NCI-H82 treated with DMSO at 0.1 percent for 48 hours (cell line): ENCODE results near the gene OLFML2A.
A peak's percentile ranks its signal among the peaks of the same experiment; 100 is the strongest.
"Not testable (repeated sequence)": the region's sequence is repeated elsewhere in the genome, so short reads cannot be mapped to it uniquely, and the experiment has no call there.

Experiments used
- DNase-seq: peaks from one replicate; lab custom pipeline; 2025; ENCODE audit not compliant: unreplicated experiment; lab: John Stamatoyannopoulos, UW

Gene OLFML2A

DNA sequence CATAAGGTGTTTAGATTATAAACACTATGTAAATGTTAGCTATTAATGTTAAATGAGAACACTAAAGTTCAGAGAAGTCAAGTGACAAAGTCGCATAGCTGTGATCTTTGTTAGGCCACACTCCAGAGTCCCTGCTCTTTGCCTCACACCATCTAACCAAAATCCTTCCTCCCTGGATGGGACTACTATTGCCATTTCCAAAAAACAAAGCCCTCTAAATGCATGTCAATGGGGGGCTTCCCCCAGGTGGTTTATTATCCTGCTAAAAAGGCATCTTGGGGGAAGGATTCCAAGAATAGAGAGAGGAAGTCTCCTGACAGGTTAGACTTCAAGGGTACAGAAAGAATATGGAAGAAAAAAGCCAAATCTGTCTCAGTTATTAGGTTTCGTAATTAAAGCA lies 16.2 kb upstream of the OLFML2A start:
- no peak for DNase-seq

DNA sequence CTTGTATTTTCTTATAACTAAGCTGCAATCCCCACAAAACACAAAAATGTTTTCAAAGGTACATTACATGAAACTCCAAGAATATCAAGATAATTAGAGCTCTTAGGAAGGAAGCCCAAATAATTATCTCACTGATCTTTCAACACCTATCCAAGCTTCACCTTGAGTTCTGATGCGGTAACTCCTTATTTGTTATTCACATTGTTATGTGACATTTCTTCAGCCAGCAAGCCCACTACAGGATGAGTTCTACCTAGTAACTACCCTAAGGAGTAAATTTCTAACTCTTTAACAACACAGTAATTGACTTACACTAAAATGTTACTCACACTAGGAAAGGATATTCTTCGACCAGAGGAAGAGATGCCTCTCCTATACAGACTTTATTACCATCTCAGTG lies 15.7 kb upstream of the OLFML2A start:
- no peak for DNase-seq

DNA sequence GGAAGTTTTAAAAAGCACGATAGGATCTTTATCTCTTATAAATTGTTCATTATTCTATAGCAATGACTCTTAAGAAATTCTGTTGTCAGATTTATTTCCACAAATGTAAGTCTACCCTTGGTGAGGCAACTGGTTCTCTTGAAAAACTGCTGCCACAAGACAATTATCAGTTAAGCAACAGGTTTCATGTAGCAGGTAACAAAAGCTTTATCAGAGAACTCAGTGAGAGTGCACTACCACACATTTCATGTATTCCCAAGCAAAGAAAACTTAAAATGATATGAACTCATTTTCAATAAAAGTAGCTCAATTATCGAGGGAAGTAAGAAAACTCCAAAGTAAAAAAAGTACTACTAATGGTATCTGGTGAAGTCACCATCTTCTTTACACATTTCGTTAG lies 15.2 kb upstream of the OLFML2A start:
- no peak for DNase-seq

DNA sequence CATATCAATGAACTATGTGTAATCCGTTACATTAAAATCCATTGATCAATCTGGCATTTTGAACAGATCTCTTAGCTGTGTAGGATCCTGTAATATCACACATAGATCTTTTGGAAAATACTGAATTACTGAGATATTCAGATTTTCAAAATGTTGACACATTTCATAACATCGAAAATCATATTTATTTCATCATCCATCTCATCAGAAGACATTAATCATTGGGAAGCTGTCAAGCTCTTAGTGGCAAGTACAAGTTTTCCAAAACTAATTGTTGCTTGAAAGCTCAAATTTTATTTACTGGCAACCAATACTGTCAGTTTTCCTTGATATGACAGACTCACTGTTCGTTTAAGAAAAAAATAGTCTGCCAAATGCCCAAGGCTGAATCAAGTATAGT lies 14.3 kb upstream of the OLFML2A start:
- DNase-seq = no peak

DNA sequence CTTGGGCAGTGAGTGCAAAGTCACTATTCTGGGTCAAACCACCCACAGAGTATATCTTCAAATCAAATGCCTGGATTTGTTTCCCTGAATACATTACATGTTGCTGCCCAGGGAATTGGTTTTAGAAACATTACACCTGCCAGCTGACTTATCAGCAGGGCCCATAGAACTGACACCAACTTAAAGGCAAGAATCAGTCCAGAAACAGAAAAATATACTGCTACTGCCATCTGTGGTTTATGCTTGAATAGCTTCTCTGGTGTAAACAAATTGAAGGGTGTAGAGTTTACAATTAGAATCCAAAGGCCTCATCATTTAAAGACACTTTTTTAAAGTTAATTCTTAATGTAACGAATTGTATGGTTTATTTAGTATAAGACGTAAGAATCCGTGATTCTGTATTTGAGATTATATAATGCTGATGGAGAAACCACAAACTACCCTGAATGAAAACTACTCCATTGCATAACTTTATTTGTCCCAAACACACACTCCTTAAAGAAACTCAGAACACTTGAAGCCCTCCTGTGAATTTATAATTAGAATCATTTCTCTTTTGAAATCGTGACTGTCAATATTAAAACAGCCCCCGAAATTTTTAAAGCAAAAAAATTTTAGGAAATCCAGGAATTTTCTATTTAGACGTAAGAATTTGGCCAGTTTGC lies 12.0 kb upstream of the OLFML2A start:
- DNase-seq = no peak

DNA sequence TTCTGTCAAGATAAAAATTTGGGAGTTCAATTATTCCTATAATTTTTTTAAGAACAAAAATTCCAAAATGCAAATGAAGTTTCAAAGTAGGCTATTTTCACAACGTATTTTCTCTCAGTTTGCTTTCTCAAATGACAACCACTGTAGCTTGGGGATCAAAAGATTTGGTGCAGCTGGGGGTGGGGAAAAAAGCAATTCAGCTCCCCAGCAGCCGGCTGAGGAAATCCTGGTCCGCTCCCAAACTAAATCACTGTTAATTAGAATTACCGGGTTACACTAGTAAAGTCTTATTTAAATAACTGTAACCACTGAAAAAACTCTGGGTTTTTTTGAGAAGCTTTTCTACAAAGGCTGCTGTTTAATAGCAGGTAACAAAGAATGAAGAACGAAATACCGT lies 11.5 kb upstream of the OLFML2A start:
- peak; percentile 25 for DNase-seq

DNA sequence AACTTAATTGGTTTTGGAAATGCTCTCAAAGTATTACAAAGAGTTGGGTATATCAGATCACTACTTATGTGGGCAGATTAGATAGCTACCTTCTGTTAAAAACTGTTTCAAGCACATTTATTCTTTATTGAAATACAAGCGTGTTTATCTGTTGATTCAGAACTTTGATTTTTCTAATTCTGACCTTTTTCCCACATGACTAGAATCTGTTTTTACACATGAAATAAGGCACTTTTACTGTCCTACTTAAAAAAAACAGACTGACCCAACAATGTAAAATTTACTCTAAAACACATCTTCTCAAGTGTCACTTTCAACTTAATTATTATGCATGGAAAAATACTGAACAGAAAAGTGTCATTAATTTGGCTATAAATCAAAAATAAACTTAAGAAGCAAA lies 10.6 kb upstream of the OLFML2A start:
- DNase-seq = no peak

DNA sequence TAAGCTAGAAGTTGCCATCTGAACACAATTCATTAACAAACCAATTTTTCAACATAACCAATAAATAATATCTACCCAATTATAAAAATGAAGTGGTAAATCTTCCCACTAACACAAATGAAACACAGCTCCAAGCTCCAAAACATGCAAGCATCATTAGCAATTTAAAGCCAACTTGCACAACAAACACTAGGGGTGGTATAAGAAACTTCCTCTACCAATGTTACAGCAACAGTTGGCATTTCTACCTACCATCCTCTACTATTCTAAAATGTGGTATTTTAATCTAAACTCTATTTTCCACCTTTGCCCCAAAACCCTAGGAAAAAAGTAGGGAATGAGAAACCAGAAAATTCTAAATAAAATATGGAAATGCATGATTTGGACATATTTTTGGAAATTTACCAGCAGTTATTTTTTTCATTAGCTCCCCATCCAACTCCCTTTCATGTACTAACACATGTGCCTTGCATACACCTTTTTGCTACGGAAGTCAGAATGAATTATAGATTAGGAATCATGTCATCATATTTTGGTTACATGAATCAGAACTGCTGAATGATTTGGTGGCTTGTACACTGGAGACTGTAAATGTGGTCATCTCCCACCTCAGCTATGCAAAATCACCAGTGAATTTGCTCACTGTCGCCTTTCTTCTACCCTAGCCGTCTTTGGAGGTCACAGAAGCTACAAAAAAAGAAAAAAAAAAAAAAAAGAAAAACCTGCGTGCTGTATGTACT lies 9.9 kb upstream of the OLFML2A start:
- DNase-seq = no peak

DNA sequence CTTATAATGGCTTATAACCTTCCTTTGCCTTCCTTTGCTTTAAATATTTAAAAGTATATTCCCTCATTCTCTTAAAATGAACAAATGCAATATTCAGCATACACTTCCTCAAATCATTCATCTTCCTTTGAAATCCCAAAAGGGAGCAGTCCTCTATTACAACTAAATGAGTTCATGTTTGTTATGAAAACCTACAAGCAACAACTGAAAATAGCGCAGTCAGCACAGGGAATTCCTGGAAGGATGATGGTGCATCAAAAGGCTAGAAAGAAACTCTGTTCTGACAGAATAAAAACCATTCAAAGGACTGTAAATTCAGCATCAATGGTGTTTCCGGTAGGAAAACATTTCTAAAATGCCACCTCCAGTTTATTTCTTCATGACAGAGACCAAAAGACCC lies 9.1 kb upstream of the OLFML2A start:
- DNase-seq = no peak

DNA sequence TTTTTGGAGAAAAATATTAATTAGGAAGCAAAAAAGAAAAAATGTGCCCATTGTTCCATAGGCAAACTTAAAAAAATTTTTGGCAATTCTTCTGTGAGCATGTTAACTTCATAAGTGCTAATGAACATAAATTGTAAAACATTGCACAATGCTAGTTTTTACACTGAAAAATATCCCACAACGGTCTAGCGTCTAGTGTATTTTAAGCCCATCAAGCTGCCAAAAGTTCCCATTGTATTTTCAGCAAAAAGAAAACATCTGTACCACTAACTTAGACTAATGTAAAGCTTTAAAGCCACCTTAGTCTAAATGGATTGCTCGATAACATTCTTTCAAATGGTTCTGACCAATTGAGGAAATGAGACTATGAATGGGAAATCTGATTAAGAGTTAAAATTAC lies 8.6 kb upstream of the OLFML2A start:
- no peak for DNase-seq

DNA sequence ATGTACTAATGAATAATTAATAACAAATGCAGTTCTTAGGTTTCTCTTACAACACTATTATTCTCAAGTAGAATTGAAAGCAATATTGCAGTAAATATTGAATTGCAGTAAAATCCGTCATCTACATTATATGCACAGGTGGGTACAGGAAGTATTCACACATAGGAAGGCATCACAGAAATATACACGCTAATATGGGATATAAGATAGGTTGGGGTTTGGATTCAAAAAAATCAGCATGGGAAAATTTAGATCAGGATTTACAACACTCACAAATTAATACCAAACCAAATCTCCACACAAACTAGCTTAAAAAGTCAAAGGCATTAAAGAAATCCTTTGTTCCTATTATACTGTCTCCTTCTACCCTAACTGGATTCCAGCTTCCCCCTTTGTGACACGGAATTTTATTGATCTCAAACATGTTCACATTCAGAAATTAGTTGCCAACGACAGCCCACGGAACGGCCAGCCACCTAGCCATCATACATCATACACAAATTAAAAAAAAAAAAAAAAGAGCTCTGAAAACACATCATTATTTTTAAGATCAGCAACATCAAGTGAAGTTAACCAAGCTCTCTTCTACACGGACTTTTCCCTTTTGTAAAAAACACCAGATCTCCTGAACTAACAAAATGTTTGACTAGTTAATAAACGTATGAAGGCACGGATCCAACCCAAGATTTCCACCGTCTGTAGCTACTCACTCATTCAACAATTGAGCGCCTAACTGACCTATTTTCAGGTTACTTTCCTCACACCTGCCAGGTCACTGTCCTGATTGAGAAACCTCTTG lies 8.0 kb upstream of the OLFML2A start:
- no peak for DNase-seq

DNA sequence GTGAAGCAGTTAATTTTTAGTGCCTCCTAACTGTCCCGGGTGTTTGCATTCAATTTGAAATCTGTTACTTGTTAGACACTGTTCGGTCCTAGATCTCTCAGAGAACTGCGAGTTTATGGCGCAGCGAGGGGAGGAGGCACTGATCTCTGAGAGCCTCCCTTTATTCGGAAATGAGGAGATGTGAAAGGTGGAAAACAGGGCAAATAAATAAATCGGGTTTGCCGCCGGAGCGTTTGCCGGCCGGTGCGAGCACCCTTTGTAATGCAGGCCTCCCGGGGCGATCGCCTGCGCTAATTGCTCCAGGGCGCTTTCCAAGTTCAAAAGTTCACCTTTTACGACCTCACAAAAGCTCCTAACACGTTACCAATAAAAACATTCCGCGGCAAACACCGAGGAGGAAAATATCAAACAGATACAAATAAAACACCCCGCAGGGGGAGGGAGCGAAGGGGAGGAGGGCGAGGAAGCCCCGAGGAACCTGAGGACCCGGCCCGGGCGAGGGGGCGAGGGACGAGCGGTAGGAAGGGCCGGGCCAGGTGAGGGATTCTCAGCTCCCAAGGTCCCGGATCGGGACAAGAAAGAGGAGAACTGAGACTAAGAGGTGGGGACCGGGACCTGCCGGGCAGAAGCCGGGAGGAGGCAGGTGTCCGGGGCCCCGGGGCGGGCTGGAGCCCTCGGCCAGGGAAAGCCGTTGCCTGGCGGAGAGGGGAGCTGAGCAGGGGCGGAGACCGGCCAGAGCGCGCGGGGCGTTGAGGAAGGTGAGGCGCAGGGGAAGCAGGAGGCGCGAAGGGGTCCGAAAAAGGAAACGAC lies 7.2 kb upstream of the OLFML2A start:
- DNase-seq = no peak

DNA sequence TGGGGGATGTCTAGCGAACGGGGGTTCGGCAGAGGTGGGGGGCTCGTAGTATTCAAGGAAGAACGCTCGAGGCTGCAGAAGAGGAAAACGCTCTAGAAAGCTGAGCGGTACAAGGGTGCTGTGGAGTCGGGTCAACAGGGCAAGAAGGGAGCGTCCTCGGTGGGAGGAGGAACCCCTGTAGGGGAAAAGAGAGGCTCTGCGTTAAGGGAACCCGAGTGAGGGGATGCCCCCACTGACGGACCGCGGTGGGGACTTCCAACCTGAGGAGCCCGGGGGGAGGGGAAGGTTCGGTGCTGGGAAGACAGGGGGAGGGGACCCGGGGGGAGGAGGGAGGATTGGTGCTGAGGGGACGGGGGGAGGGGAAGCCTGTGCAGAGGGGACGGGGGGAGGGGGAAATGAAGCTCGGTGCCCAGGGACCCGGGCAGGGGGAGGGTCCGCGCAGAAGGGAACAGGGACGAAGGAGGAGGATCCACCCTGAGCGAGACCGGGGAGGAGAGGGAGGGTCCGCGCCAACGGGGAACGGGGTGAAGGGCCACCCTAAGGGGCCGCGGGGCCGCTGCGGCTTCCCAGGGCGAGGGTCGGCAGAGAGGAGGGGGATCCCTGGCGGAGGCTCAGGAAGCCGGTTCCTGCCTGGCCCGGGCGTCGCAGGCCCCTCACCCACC lies 6.4 kb upstream of the OLFML2A start:
- no peak for DNase-seq

DNA sequence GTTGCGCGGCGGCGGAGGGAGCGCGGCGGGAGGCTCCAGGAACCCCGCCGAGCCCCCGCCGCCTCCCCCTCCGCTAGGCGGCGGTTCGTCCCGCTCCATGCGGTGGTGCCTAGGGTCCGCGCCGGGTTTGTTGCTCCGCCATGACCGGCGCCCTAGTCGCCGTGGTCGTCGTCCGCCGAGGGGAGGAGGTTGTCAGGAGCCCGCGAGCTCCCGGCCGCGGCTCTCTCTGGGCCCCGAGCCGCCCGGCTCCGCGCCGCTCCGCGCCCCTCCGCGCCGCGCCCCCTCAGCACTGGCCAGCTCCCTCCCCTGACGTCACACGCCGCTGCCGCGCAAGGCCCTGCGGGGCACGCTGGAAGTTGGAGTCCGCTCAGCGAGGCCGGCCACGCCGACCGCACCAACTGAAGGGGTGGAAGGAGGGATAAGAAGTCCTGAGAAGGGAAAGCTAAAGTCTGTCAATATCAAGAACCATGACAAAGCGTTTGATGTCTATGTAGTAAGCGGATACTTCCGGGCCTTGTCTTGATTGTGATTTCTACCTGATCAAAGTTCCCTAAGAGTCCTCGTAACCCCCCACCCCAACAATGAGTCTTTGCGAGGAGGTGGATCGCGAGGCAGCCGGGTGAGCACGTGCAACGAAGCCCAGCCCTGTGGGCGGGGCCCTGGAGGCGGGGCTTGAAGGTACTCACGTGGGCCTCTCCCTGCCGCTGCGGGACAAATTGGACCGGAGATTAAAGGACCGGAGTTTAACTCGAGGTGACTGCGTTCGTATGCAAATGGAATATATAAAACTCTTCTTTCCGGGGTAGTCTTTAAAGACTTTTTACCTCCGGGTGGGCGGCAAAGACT lies 5.7 kb upstream of the OLFML2A start, which contains the start of gene NR6A1:
Gene NR6A1, minus strand, starts transcription at position 291 of the 846 bp plus-strand sequence.
- DNase-seq = peak; percentile 90

DNA sequence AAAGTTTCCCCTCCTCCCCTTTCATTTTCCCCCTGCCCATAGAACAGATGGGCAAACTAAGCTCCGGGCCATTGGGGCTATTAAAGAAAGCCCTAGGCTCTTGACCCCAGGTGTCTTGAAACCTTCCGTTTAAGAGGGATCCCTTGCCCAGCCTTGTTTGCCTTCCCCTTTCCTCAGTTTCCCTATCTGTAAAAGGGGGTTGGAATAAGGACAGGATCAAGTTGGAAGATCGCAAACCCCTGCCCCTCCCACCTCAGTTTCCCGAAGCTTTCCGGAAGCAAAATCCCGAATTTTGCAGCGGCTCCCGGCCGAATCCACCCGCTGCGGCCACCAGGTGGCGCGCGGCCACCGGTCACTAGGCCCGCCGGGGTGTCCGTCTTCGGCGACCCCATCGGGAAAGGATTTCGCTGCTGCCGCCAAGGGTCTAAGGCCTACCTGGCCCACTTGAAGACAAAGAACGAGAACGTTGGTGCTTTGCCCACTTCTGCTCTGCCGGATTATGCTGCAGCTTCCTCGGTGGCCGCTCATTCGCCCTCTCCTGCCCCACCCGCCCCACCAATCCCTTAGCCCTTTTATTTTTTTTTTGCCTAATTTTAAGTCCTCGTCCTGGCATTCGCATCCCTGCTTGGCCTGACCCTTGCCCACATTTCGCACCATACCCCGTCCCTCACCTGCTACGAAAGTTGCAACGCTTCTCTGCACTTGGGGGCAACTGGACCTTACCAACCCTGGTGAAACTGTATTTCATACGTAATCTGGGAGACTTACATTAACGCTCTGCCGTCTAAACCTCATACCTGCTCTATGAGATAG lies 4.9 kb upstream of the OLFML2A start:
- DNase-seq = no peak

DNA sequence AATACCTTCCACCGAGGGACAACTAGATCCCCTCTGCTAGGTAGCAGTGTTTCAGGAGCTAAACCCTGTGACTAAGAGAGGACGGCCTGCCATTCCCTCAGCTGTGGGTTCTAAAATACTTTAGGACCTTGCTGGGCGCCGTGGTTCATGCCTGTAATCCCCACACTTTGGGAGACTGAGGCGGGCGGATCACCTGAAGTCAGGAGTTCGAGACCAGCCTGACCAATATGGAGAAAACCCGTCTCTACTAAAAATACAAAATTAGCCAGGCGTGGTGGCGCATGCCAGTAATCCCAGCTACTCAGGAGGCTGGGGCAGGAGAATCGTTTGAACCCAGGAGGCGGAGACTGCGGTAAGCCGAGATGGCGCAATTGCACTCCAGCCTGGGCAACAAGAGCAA lies 4.1 kb upstream of the OLFML2A start:
- DNase-seq = not testable (repeated sequence)

DNA sequence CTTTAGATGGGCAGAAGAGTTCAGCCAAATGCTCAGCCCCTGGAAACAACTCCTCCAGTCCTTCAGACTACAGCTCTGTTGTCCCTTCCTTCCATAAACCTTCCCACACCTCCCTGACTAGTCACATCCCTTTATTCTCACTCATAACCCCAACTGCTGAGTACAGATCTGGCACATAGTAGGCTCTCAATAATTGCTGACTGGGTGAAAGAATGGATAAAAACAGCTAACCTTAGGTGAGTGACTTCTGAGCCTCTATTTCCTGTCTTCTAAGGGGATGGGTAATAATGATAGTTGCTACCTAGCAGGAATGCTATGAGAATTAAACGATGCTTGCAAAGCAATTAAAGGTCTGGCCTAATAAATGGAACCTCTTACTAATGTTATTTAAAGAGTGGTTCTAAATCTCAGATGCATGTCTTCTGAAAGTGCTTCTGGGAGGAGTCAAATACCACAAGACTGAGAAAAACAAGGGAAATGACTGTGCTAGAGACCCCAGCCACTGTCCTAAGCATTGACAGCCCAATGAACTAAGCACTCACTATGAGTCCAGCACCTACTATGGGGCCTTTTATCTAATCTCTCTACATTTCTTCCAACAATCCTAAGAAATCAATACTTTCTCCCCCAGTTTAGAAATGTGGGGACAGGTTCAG lies 3.3 kb upstream of the OLFML2A start:
- no peak for DNase-seq
